GM23338 (cell line): ENCODE data around the gene AFAP1.

ENCODE experiments used
- EZH2 ChIP-seq: fragments of 200-600 bp; sonication (generic); IDR thresholded peaks from one replicate; pipeline ENCODE4 v1.8.0; 2017; ENCODE audit warnings: antibody characterized with exemption, mild to moderate bottlenecking, low read depth; ENCODE audit not compliant: unreplicated experiment
- EZH2phosphoT487 ChIP-seq: fragments of 200-600 bp; sonication (generic); IDR thresholded peaks from one replicate; pipeline ENCODE4 v1.8.1; 2018; ENCODE audit warnings: antibody characterized with exemption; ENCODE audit not compliant: unreplicated experiment
- NANOG ChIP-seq: IDR thresholded peaks from 2 replicates; pipeline ENCODE4 v1.6.1; 2016; ENCODE audit warnings: antibody characterized with exemption, borderline replicate concordance
- POLR2AphosphoS5 ChIP-seq: IDR thresholded peaks from 2 replicates; pipeline ENCODE4 v1.6.1; 2016; ENCODE audit warnings: antibody characterized with exemption, low read depth
- ZNF331 ChIP-seq: fragments of 250-450 bp; sonication (Bioruptor Pico); IDR thresholded peaks from 2 replicates; pipeline ENCODE4 v1.5.0; 2020; ENCODE audit warnings: low read depth, mild to moderate bottlenecking, moderate library complexity
- TF ChIP-seq, protein P1 (sequence below), 2 experiments: fragments of 200-600 bp in 1 of 2; sonication (generic) in 1 of 2; conservative IDR thresholded peaks; 2 replicates each; pipeline versions ENCODE4 v1.5.1 to v1.6.1; 2016 to 2017; ENCODE audit warnings: antibody characterized with exemption in 2 of 2, low read depth in 2 of 2, mild to moderate bottlenecking in 2 of 2, moderate library complexity in 1 of 2

DNA sequence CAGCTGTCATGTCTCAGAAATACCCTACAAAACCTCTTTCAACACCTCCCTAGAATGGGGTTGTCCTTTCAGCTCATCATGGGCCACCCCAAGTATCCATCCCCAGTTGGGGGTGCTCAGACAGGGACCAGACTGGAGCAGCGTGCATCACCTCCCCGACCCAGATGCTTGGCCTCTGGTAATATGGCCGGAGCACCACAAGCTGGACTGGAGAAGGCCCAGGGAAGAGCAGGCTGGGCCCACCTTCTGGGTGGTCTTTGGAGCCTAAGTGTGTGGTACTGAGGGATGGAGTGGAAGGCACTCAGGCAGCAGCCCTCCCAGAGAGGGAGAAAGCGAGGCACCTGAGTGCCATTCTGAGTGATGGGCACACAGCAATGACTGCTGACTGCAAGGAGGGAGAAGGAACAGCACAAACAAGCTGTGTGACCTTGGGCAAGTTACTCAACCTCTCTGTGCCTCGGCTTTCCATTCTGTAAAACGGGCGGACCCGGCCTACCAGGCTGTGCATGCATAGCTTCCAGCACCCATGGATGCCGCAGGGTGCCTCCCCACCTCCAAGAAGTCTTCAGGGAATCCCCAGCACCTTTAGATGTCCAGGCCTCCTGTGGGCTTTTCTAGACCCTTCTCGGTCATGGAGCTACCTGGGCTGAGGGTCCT lies 228.2 kb downstream of the AFAP1 start:
- TF ChIP-seq, protein P1, sequence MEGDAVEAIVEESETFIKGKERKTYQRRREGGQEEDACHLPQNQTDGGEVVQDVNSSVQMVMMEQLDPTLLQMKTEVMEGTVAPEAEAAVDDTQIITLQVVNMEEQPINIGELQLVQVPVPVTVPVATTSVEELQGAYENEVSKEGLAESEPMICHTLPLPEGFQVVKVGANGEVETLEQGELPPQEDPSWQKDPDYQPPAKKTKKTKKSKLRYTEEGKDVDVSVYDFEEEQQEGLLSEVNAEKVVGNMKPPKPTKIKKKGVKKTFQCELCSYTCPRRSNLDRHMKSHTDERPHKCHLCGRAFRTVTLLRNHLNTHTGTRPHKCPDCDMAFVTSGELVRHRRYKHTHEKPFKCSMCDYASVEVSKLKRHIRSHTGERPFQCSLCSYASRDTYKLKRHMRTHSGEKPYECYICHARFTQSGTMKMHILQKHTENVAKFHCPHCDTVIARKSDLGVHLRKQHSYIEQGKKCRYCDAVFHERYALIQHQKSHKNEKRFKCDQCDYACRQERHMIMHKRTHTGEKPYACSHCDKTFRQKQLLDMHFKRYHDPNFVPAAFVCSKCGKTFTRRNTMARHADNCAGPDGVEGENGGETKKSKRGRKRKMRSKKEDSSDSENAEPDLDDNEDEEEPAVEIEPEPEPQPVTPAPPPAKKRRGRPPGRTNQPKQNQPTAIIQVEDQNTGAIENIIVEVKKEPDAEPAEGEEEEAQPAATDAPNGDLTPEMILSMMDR (conservative IDR thresholded peaks at IDR 0.05; ENCODE audit: low read depth in 2 of 2), result no peak
- TF ChIP-seq POLR2AphosphoS5 (no peak), NANOG (no peak), EZH2 (no peak), ZNF331 (no peak), EZH2phosphoT487 (no peak)
